EH (cell line): ENCODE measurements around the gene ENPP1.

Experiments
- DNase-seq: peaks from one replicate; pipeline ENCODE4 v3.0.0-alpha.2; 2015; ENCODE audit warnings: low read depth

ENPP1 gene

DNA sequence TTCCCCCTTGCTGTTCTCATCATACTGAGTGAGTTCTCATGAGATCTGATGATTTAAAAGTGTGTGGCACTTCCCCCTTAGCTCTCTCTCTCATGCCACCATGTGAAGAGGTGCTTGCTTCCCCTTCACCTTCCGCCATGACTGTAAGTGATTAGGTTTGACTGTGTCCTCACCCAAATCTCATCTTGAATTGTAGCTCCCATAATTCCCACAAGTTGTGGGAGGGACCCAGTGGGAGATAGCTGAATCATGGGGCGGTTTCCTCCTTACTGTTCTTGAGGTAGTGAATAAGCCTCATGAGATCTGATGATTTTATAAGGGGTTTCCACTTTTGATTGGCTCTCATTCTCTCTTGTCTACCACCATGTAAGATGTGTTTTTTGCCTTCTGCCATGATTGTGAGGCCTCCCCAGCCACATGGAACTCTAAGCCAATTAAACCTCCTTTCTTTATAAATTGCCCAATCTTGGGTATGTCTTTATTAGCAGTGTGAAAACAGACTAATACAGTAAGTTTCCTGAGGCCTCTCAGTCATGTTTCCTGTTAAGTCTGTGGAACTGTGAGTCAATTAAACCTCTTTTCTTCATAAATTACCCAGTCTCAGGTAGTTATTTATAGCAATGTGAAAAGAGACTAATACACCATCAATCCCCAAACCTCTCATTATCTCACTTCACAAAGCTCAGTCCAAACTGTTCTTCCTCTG lies 108.4 kb downstream of the ENPP1 start:
- peak; percentile 19 for DNase-seq

DNA sequence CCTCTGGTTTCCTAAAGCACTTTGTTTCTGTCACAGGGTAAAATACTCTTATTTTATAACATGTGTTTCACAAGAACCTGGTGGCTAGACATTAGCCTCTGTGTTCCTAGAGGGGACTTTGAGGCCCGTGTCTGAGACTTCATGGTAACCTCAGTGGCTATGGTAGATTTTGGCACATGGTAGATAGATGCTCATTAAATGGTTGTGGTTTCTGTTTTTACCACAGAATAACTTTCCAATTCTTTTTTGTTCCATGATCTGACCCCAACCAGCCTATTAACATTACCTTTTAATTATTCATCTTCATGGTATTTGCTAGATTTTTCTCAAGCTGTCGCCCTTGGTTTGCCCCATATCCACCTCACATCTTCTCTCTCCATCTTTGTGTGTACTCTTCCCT lies 109.0 kb downstream of the ENPP1 start:
- DNase-seq, result peak; percentile 37

DNA sequence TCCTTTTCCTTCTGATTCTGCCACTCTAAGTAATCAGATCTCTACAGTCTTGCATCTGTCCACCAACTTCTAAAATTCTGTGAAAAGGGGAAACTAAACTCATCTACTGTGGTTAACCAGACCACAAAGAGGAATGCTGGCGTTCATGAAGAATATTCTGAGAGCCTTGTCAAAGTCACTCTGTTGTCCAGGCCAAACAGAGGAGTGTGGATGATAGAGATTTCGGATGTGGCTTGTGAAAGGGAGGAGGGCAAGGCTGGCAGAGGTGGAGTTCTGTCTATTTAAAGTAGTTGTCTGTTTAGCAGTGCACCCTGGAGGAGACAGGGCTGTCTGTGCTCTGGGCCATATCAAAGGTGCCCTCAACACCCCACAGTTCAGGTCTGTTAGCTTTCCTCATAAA lies 109.5 kb downstream of the ENPP1 start:
- peak; percentile 64 for DNase-seq

DNA sequence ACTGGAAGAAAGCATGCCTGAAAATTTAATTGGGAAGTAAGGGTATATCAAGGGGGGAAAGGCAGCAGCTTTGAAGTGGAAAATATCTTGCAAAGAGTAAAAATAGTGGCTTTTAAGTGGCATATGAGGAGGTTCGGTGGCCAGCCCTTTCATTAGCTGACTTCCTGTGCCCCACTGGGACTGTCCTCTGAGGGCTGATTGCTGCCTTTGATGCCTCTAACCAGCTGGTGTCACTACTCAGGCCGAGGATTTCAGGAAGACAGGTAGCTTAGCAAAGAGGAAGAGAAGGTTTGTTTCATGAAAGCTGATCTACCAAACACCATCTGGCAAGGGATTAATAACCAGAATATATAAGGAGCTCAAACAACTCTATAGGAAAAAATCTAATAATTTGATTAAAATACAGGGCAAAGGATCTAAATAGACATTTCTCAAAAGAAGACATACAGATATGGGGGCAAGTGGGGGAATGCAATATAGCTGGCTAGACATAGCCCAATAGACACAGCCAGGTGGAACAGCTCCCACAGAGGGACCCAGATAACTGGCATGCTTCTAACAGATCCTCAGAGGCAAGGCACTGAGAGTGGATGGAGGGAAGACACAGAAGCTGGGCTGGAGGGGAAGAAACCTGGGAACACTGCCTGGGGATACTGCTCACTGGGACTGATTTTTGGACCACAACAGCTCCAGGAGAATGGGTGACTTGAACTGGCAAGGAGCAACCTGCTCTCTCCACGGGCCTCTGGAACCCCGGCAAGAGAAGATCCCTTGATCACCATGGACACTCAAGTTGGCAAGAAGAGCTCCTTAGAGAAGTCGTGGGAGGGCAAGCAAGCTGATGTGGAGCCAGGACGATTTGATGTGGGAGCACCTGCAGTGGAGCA lies 110.2 kb downstream of the ENPP1 start:
- no peak for DNase-seq

DNA sequence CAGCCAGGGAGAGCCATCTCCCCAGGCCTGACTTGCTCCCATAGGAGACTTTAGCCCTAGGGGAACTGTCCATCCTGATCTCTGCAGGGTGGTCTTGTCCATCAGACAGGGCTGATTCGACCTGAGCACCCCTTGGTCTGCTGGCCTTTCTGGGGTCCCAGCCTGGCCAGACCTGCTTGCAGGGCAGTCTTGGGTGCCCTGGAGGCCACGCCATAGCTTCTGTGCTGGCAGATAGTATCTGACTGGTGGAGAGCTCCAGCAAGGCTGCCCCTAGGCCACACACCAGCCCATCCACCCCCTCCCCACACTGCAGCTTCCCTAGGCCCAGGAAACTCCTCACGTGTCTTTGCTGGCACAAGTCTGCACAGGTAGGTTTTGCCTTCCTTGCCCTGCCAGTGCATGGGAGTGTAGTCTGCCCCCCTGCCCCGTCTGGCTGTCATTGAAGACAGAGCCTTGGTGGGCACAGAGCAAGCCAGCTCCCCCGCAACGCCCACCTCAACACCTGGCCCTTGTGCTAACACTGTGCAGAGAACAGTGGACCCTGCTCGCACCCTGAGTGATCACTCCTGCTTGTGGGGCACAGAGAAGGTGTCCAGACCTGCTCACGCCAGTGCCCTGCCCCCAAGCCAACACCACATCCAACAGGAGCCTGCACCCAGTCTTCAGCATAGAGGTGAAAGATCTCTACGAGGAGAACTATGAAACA lies 111.0 kb downstream of the ENPP1 start:
- no peak for DNase-seq

DNA sequence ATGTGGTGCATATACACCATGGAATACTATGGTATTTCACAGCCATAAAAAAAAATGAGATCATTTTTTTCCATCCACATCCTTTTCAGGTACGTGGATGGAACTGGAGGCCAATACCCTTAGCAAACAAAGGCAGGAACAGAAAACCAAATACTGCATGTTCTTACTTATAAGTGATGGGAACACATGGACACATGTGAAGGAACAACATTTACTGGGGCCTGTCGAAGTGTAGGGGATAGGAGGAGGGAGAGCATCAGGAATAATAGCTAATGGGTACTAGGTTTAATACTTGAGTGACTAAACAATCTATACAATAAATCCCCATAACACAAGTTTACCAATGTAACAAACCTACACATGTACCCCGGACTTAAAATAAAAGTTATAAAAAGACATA lies 112.8 kb downstream of the ENPP1 start:
- DNase-seq, result no peak

DNA sequence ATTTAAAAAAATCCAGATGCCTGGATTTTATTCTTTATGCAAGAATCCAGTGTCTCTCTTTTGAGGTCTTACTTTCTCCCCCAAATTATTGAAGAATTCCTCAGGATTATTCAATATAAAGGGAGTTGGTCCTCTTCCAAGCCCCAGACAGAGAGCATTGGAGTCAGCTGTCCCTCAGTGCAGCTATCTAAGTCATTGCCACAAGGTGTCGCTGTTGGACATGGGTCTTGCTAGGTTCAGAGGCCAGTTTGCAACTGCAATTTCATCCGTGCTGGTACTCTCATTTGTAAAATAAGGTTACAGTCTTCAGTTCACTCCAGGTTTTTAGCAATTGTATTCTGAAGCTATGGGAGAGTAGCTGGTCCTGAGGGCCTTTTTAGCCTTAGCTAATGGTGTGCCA lies 115.5 kb downstream of the ENPP1 start:
- peak; percentile 64 for DNase-seq

DNA sequence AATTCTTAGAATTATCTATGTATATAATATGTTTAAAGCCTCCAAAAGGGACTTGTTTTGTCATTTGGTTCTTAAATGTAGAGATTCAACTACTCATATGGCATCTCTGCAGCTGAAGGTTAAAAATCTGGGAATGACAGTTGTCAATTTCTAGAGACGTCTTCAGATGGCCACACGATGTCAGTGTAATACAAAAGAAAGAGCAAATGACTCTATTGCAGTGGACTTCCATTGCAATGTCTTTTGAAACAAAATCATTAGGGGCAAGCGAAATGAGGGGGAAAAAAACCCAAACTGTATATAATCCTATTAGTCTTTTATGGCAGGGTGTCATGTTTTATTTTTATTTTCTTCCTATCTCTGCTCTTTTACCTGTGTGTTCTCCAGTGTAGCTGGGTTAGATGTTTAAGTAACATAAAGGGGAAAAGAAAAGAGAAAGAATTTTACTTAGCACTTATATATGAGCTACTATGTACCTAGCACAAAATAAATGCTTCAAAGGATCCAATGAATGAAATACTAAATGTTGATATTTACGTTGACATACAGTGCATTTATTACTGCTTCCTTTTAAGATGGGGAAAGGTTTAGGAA lies 117.2 kb downstream of the ENPP1 start:
- DNase-seq, result peak; percentile 74

DNA sequence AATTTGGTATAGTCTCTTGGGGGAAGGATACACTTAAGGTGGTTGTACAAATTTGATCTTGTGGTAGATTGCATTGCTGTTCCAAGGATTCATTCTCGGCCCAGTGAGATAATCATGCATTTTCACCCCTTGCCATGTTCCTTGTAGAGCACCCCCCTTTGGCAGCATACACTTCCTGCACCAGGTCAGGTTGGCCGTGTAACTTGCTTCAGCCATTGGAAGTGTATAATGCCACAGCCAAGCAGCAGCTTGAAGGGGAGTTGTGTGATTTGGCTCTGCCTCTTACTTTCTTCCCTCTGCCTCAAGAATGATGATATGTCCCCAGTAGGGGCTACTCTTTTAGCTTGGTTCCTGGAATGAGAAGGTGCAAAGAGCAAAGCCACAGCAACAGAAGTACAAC lies 121.4 kb downstream of the ENPP1 start:
- no peak for DNase-seq

DNA sequence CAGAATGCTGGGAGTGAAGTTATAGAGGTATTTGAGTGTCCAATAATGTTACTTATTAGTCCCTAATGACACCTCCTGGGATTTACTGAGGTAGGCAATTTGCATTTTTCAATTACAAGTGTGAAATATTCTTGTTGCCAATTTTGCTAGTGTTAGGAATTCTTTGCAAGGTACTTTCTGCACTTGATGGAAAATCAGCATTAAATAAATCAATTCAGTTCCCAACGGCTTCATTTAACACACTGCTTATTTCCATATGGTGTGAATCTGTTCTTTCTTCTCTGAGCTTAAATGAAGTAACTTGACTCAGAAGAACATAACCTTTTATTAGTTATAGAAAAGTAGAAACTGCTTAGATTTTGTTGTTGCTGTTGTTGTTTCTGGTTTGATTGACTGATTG lies 122.2 kb downstream of the ENPP1 start:
- no peak for DNase-seq

DNA sequence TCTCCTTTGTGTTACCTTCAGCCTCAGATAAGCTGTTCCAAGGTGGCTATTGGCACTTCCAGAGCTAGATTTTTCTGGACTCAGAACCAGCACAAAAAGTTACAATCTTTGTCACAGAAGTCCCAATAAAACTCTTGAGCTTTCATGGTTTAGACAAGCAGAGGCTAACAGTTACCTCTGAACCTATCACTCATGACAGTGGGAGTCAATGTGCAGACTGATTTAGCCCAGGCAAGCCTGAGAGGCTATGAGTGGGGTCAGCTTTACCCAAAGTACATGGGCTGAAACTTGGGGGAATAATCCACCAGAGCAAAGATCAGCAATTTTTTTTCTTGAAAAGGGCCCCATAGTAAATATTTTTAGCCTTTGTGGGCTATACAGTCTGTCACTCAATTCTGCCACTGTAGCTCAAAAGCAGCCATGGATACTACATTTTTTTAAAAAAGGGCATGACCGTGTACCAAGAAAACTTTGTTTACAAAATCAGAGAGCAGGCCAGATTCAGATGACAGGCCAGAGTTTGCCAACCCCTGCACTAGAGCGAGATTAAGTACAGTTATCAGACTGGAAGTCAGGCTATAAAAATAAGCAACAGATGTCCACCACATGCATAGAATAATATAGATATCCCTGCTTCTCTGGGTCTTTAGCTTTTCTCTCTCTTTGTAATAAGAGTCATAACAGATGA lies 123.4 kb downstream of the ENPP1 start:
- DNase-seq, result peak; percentile 64

DNA sequence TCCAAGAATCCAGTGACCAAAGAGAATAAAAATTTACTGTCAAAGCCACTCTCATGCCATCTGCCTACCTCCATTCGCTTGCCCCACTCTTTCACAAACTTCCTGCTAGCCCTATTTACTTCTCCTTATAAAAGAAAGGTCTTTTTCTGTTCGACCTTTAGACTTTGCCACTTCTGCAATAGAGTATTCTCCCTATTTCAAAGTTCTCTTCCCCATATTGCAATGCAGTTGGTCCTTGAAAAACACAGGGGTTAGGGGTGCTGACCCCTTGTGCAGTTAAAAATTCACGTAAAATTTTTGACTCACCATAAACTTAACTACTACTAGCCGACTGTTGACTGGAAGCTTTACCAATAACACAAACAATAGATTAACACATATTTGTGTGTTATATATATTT lies 128.3 kb downstream of the ENPP1 start:
- no peak for DNase-seq

DNA sequence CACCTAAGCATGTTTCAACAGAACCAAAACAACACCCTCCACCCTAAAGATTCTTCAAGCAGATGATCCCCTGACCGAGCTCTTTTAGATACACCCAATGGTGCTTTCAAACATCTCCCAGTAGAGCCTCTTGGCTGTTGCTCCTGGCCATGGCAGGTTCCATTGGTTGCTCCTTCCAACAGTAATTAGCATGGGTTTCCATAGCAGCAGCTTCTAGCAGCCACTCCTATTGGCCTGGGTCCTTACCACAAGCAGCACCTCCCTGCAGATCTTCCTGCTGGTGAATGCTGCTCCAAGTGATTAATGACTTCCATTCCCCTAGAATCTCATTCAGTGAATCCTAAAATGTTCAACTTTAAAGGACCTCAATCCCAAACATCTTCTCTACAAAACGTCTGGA lies 129.4 kb downstream of the ENPP1 start:
- peak; percentile 47 for DNase-seq

DNA sequence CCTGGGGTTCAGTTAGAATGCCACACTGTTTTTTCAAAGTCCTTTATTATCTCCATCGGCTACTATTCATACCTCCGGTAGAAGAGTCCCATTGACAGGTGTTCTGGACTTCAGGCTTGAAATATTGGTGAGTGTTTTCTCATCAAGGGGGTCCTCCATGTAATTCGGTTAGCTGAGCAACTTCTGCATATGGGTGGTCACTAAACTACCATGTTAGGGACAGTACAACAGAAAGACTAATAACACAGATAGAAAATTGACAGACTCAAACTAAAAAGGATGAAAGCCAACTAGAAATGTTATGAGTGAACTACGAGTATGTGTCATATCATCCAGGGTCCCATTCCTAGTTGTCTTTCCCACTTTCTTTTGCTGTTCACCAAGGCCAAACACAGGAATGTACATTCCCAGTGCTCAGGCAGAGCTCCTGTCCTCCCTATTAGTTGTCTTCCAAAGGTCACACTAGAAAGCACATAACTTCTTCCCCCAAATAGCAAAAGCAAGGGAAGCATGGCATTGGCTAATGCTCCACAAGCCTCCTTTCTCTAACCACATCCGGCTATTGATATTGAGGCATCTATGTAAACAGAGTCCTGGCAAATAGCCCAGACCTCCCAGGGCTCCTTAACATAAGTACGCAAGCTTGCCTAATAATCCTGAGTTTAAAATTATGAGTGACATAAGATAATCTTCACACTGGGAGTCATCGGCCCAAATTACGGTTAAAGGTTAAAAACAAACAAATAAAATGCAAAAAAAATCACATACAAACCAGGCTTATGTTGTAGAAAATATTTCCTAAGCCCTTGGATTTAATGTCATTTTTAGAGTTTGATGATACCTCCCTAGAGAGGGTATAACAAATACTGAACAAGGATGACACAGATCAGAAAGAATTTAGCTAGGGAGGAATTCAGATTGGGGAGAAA lies 130.1 kb downstream of the ENPP1 start:
- DNase-seq, result peak; percentile 93
